Adrenal gland (tissue), 12 donors: Measurements from ENCODE around the gene VN1R5. TPM values are rescaled to one million over a fixed set of nuclear protein-coding genes. Genes with fewer than 3 reads are reported as not detected.

ENCODE experiments used
- DNase-seq, 7 donors: peaks; one replicate each; pipeline ENCODE4 v3.0.0-alpha.2; 2019 to 2020
- H3K27ac ChIP-seq, 5 donors: fragments of 200-600 bp; sonication (generic) in 4 of 5; 1 replicate in 3 of 5; 2 replicates in 2 of 5; pipeline versions ENCODE4 v1.5.1 to v1.8.0; 2016 to 2020; ENCODE audit warnings: mild to moderate bottlenecking in 1 of 5
- H3K27me3 ChIP-seq: fragments of 200-600 bp; 2 replicates; pipeline ENCODE4 v1.8.0; 2021
- H3K36me3 ChIP-seq, 2 donors: fragments of 200-600 bp; replicated peaks in 1 of 2; 1 replicate in 1 of 2; 2 replicates in 1 of 2; pipeline versions ENCODE4 v1.5.1 to v1.8.0; 2018 to 2022
- H3K4me1 ChIP-seq, 2 donors: fragments of 200-600 bp; replicated peaks in 1 of 2; 1 replicate in 1 of 2; 2 replicates in 1 of 2; pipeline versions ENCODE4 v1.5.1 to v1.8.0; 2018 to 2021
- H3K4me3 ChIP-seq, 4 donors: fragments of 200-600 bp; sonication (generic) in 3 of 4; one replicate each; pipeline ENCODE4 v1.5.1; 2016 to 2018
- H3K9me3 ChIP-seq, 3 donors: fragments of 200-600 bp; sonication (generic) in 1 of 3; replicated peaks in 1 of 3; 1 replicate in 2 of 3; 2 replicates in 1 of 3; pipeline versions ENCODE4 v1.5.1 to v1.8.0; 2016 to 2021
- POLR2A ChIP-seq, 2 donors: fragments of 450-650 bp; IDR thresholded peaks; one replicate each; pipeline ENCODE4 v1.6.1; 2017; ENCODE audit warnings: antibody characterized with exemption in 2 of 2, mild to moderate bottlenecking in 2 of 2, moderate library complexity in 1 of 2
- WGBS, 4 donors: extraction: QIAGEN DNeasy Blood & Tissue Kit in 2 of 4; methylation state at CpG; one replicate each; pipeline versions ENCODE4 v1.1.5 to v1.1.7; 2013 to 2017; 5-methylcytosine and 5-hydroxymethylcytosine counted together
- intact Hi-C, 2 donors: fragments of 100-400 bp; cut with DNase I; formaldehyde crosslinking; loops; one replicate each; pipeline versions ENCODE4 v1.14.1 to v1.15.0; 2022 to 2023
- polyA plus RNA-seq, 3 donors: library from polyadenylated mRNA; stranded (reverse); fragments of 200-250 nt in 2 of 3; fragments of 350-450 nt in 1 of 3; fragmentation: Illumina TruSeq in 1 of 3; extraction: RNeasy Lipid Tissue Mini Kit (QIAGEN cat#74804) in 1 of 3; gene quantifications; one replicate each; pipeline ENCODE4 v1.2.3, GENCODE V29; 2013 to 2014
- small RNA-seq, 2 donors: library from RNA; depleted of rRNA; stranded (forward); fragments of <200 nt; gene quantifications; one replicate each; pipeline ENCODE3, GENCODE V24; 2016
- total RNA-seq, 9 donors: library from RNA; depleted of rRNA in 4 of 9; stranded (reverse); fragments of >200 nt in 4 of 9; fragments of 120-200 nt in 1 of 9; fragmentation: NEBNext Ultra II Directional in 1 of 9; extraction: Animal tissue kit (Norgen Biotek cat#: 25700) in 1 of 9; gene quantifications; one replicate each; pipeline versions ENCODE4 v1.1.0 to v1.2.4, GENCODE V29; 2013 to 2023
- TF ChIP-seq, protein P1 (sequence below), 6 experiments: fragments of 450-650 bp in 4 of 6; fragments of 200-600 bp in 2 of 6; sonication (generic) in 1 of 6; IDR thresholded peaks; 1 replicate in 5 of 6; 2 replicates in 1 of 6; pipeline versions ENCODE4 v1.5.1 to v1.8.0; 2016 to 2021; ENCODE audit warnings: antibody characterized with exemption in 6 of 6, mild to moderate bottlenecking in 2 of 6, moderate library complexity in 1 of 6
- donor health status: healthy with polysubstance abuse.
- donor health status: Bipolar disorder and iron deficiency.
- donor health status: DM: yes; HTN: yes; CAD: no.
- donor health status: DM: no; HTN: no; CAD: no.
- donor health status: DM: no; HTN: no; CAD: no.
- donor health status: DM: yes; HTN: yes; CAD: no.

The VN1R5 gene
- total and polyA plus RNA-seq, 12 donors = not detected

DNA sequence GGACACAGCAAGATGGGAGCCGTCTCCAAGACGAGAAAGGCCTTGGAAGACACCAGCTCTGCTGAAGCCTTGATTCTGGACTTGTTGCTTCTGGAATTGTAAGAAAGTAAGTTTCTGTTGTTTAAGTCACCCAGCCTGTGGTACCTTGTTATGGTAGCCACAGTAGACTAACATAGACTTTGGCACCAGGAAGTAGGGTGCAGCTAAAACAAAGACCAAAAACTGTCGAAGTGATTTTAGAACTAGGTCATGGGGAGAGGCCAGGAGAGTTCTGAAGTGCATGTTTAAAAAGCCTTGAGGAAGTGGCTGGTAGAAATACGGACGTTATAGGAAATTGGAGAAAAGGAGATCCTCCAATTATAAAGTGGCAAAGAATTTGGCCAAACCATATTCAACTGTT lies 47.3 kb downstream of the VN1R5 start:
- intact Hi-C loops = no loop called here
- DNase-seq = no peak
- Histone ChIP-seq H3K27ac (no peak overlapping the region), H3K4me1 (no peaks in the 10 kb centered on the region), H3K4me3 (no peak overlapping the region), H3K9me3 (no peaks in the 10 kb centered on the region), H3K27me3 (no peaks in the 10 kb centered on the region), H3K36me3 (peaks cover 0 to 11% of the 10 kb centered on the region in 2 donors)
- WGBS, 4 donors = 54 to 97% (median 65%) methylated on average over 5 of the region's 5 CpGs
- no peak for TF ChIP-seq POLR2A (IDR thresholded peaks at IDR 0.05)
- TF ChIP-seq, protein P1, sequence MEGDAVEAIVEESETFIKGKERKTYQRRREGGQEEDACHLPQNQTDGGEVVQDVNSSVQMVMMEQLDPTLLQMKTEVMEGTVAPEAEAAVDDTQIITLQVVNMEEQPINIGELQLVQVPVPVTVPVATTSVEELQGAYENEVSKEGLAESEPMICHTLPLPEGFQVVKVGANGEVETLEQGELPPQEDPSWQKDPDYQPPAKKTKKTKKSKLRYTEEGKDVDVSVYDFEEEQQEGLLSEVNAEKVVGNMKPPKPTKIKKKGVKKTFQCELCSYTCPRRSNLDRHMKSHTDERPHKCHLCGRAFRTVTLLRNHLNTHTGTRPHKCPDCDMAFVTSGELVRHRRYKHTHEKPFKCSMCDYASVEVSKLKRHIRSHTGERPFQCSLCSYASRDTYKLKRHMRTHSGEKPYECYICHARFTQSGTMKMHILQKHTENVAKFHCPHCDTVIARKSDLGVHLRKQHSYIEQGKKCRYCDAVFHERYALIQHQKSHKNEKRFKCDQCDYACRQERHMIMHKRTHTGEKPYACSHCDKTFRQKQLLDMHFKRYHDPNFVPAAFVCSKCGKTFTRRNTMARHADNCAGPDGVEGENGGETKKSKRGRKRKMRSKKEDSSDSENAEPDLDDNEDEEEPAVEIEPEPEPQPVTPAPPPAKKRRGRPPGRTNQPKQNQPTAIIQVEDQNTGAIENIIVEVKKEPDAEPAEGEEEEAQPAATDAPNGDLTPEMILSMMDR (IDR thresholded peaks at IDR 0.05) = no peak

DNA sequence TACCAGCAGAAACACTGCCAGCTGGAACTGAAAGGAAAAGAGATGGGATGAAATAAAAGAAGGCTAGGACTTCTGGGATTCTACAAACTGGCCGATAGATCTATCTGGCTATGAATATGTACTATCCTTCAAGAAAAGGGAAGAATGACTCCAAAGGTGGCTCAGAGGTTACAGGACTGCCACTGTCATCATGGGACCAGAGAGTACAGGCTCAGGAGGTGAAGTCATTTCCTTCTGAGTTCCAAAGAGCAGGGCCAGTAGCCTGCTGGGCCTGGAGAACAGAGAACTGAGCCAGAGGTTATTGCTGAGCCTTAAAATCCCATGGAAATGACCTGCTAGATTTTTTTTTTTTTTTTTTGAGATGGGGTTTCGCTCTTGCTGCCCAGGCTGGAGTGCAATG lies 48.2 kb downstream of the VN1R5 start:
- TF ChIP-seq POLR2A (IDR thresholded peaks at IDR 0.05) = no peak
- TF ChIP-seq, protein P1 (IDR thresholded peaks at IDR 0.05) = no peak
- H3K36me3 ChIP-seq = peaks cover 0 to 15% of the 10 kb centered on the region in 2 donors
- H3K4me3 ChIP-seq = no peak overlapping the region

More for the DNA sequence above, 48.2 kb downstream of the VN1R5 start:
- H3K27me3 ChIP-seq = no peaks in the 10 kb centered on the region
- H3K27ac ChIP-seq = no peak overlapping the region
- no peaks in the 10 kb centered on the region for H3K9me3 ChIP-seq
- DNase-seq = no peak
- 90 to 100% (median 94%) methylated on average over 2 of the region's 2 CpGs for WGBS, 4 donors
- no peaks in the 10 kb centered on the region for H3K4me1 ChIP-seq
- intact Hi-C loops = no loop called here

Small RNA genes lying within 50 kb of the gene (small RNA-seq; reads per million reads assigned to genes)
- 0 reads per million in 2 donors for gene RF00019

Other genes with a start within 250 kb of the VN1R5 start
- 1 to 10 TPM in 2 of 9 donors, under 1 TPM in 3, not detected in 4; 0.19 to 1.8 (median 0.42) TPM for gene ZNF695, start 248.0 kb upstream of the VN1R5 start, total RNA-seq
- under 1 TPM in 2 of 3 donors, not detected in 1; 0.07 to 0.13 TPM for gene ZNF695, start 248.0 kb upstream of the VN1R5 start, polyA plus RNA-seq
- gene ZNF670, start 177.3 kb upstream of the VN1R5 start, total RNA-seq = 1 to 10 TPM in 8 of 9 donors, under 1 TPM in 1; 0.18 to 3.7 (median 2.4) TPM
- 1 to 10 TPM in 1 of 3 donors, under 1 TPM in 2; 0.80 to 3.1 (median 0.84) TPM for gene ZNF670, start 177.3 kb upstream of the VN1R5 start, polyA plus RNA-seq
- 10 to 100 TPM in 1 of 9 donors, 1 to 10 TPM in 8; 1.2 to 11.3 (median 5.2) TPM for gene ZNF669, start 151.7 kb upstream of the VN1R5 start, total RNA-seq
- 1 to 10 TPM; 2.5 to 6.0 (median 3.3) TPM for gene ZNF669, start 151.7 kb upstream of the VN1R5 start, polyA plus RNA-seq
- 10 to 100 TPM in 8 of 9 donors, 1 to 10 TPM in 1; 8.7 to 24.8 (median 15.6) TPM for gene ZNF124, start 84.1 kb upstream of the VN1R5 start, total RNA-seq
- 1 to 10 TPM in 2 of 3 donors, under 1 TPM in 1; 0.97 to 2.3 (median 1.3) TPM for gene ZNF124, start 84.1 kb upstream of the VN1R5 start, polyA plus RNA-seq
- gene ZNF496, start 75.8 kb downstream of the VN1R5 start, total RNA-seq = 10 to 100 TPM; 13.5 to 34.9 (median 25.0) TPM
- 10 to 100 TPM in 1 of 3 donors, 1 to 10 TPM in 2; 4.3 to 15.4 (median 9.8) TPM for gene ZNF496, start 75.8 kb downstream of the VN1R5 start, polyA plus RNA-seq
- gene NLRP3, start 160.1 kb downstream of the VN1R5 start, total RNA-seq = 1 to 10 TPM in 8 of 9 donors, under 1 TPM in 1; 1.00 to 3.4 (median 2.2) TPM
- gene NLRP3, start 160.1 kb downstream of the VN1R5 start, polyA plus RNA-seq = 1 to 10 TPM in 1 of 3 donors, under 1 TPM in 2; 0.64 to 1.4 (median 0.67) TPM
- gene OR2B11, start 202.0 kb downstream of the VN1R5 start, total RNA-seq = not detected
- gene OR2B11, start 202.0 kb downstream of the VN1R5 start, polyA plus RNA-seq = under 1 TPM in 1 of 3 donors, not detected in 2; 0.08 TPM